Stimulated activated CD8-positive, alpha-beta memory T cell treated with anti-CD3 and anti-CD28 coated beads, Interleukin-12 subunit alpha, Interleukin-12 subunit beta, amount 100 ng/mL, for 4 hours (primary cell): ENCODE data around the gene NDUFAB1.
"Not testable (repeated sequence)": the region's sequence is repeated elsewhere in the genome, so short reads cannot be mapped to it uniquely, and the experiment has no call there.

Source experiments
- DNase-seq: peaks from one replicate; pipeline ENCODE4 v3.0.0-alpha.2; 2020; ENCODE audit warnings: low read depth

The NDUFAB1 gene

DNA sequence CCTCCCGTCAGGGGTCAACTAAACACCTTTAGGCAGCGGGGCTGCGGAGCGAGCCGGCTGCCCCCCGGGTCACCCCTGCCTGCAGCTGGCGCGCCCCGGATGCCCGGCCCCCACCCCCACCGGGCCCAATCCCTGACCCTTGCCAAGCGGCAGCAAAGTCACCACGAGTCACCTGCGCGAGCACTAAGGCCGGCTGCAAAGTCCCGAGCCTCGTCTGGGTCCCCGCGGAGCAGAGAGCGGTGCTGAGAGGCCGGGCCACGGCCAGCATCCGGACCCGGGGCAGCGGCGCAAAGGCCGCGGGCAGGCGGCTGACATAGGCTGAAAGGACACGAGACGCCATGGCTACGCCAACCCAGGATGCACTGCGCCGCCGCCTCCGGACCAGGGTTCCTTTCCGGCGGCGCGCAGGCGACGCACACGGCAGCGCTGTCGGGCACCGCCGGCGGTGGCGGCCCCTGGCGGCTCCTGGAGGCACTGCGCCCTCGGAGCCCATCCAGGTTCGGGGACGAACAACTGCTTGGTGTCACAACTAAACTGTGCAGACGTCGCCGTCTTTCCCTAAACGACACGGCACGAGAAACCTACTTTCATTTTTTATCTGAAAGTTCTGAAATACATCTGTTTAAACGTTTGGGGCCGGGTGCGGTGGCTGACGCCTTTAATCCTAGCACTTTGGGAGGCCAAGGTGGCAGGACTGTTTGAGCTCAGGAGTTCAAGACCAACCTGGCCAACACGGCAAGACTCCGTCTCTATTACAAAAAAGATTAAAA lies at the start of gene NDUFAB1:
Gene NDUFAB1, minus strand, starts transcription at position 366 of the 770 bp plus-strand sequence. Its CDS starts 26 bp downstream, at position 340.
- peak; percentile 86 for DNase-seq

DNA sequence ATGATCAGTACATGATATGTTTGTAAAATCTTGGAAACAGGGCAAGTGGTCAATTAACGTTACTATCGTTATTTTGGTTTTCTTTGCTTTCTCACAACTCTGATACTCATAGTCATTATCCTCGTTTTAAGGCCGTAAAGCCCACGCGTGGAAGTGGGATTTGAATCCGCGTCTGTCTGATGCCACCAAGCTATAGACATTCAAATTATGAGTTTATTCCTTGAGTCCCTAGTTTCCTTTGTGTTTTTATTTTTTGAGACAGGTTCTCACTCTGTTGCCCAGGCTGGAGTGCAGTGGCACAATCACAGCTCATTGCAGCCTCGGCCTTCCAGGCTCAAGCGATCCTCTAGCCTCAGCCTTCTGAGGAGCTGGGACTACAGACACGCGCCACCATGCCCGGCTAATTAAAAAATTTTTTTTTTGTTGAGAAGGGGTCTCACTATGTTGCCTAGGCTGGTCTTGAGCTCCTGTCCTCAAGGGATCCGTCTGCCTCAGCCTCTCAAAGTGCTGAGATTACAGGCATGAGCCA lies 46.2 kb upstream of the NDUFAB1 start:
- no peak for DNase-seq

DNA sequence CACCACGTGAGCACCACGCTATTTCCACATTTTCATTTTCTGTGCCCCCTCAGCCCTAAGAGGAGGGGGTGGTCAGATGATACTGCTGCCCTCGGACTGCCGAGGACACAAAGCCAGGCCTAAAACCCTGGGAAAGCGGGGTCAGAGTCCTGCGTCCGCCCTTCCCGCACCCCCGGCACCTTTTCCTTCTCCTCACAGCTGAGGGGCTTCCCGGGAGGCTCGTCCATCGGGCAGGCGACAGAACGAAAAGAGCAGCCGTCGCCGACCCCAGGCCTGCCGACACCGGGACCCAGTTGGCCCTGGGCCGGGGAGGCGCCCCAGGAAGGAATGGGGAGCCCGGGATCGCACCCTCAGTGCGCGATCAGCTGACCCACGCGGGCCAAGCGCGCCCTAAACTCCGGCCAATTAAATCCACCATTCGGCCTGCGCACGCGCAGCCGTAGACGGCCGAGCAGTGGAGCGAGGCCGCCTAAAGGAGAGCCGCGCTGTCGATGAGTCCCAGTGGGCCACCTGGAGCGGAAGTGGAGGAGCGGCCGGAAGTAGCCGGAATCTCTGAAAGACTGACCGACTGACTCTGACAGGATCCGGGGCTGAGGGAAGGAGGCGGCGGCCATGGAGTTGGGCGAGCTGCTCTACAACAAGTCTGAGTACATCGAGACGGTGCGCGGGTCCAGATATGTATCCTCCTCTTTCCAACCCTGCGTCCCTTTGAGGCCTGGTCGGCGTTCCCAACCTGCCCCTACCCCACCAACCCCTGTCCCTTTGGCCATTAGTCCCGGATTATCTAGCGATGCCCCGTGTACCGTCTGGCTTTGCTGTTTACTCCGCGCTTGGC lies 45.0 kb upstream of the NDUFAB1 start, which contains the start of the genes DCTN5 and PALB2:
Gene DCTN5, plus strand, starts transcription at position 536 of the 835 bp plus-strand sequence. Its CDS starts 77 bp downstream, at position 613.
Gene PALB2, minus strand, starts transcription at position 380 of the 835 bp plus-strand sequence. Its CDS starts 153 bp downstream, at position 227.
- peak; percentile 80 for DNase-seq

DNA sequence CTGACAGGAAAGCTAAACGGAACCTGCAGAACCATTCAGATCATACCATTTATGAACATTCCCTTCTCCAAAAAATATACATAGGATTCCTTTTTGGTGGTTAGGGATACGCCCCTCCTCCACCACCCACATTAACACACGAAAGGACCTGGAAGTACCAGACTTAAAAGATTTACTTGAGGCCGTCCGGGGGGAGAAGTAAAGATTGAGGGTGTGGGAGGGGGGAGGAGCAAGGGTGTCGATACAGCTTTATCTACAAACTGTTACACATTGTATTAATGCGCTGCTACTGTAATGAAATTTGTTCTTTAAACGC lies 44.5 kb upstream of the NDUFAB1 start:
- DNase-seq: peak; percentile 7

DNA sequence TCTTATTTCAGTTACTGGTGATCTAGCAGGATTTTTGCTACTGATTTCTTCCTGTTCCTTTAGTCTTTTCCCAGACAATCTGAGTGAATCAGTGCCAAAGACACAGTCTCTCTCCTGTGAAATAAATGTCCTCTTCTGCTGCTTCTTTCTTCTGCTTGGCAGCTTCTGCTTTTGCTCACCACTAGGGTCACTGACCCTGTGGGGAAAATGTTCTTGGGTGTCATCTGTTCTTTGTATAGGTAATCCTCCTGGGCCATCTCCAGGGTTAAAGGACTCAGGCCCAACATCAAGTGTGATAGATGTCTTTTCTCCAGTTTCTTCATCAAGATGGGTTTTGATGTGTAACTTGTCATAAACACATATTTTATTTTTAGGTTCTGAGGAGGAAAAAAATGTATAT lies 39.8 kb upstream of the NDUFAB1 start:
- DNase-seq: no peak

DNA sequence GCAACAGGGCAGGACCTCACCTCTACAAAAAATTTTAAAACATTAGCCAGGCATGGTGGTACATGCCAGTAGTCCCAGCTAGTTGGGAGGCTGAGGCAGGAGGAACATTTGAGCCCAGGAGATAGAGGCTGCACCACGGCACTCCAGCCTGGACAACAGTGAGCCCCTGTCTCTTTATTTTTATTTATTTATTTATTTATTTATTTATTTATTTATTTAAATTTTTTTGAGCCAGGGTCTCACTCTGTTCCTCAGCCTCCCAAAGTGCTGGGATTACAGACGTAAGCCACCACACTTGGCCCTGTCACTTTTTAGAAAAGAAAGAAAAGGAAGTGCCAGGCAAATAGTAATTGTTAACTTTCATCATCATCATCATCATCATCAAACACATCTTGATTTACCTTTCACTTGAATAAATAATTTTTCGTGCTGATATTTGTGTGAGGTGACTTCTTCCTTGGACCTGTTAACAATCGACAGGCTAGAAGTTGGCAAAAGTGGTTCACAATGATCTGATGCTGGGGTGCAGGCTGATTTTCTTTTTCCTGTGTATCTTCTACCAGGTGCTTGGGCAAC lies 38.4 kb upstream of the NDUFAB1 start:
- no peak for DNase-seq

DNA sequence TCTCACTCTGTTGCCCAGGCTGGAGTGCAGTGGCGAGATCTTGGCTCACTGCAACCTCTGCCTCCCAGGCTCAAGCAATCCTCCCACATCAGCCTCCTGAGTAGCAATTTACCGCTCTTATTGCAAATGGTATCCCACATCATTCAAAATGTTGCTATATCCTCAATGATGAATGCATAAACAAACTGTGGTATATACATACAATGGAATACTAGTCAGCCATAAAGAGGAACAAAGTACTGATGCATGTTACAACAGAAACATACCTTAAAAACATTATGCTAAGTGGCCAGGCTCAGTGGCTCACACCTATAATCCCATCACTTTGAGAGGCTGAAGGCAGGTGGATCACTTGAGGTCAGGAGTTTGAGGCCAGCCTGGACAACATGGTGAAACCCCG lies 35.8 kb upstream of the NDUFAB1 start:
- not testable (repeated sequence) for DNase-seq

DNA sequence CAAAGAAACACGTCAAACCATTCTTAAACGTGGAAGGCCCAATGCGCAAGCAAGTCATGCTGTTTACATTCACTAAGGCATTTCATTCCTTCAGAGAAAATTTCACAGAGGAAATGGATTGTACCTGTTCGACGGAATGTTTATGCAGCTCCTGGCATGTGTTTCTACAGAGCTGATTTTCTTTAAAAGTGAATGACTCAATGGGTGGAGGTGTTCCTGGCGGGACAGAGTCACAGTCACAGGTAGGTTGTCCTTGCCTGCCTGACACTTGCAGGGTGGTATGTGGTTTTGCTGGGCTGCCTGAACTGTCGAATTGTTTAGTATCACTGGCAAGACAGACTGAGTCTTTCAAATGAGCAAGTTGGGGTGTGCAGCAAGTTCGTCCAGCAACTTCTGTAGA lies 33.4 kb upstream of the NDUFAB1 start:
- no peak for DNase-seq

DNA sequence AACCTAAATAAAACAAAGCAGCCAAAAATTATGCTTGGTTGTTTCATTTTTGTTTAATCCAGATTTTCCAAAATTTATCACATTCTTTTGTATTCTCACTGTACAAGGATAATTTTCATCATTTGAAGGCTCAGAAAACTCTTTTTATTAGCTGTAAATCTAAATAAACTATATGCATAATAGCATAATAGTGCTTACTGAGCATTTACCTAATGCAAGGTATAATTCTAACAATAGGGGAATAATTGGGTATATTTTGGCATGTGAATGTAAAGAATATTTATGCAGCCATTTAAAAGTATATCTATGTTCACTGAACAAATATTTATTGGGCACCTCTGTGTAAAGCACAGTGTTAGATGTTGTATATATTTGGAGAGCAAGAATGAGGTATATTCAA lies 28.0 kb upstream of the NDUFAB1 start:
- no peak for DNase-seq

DNA sequence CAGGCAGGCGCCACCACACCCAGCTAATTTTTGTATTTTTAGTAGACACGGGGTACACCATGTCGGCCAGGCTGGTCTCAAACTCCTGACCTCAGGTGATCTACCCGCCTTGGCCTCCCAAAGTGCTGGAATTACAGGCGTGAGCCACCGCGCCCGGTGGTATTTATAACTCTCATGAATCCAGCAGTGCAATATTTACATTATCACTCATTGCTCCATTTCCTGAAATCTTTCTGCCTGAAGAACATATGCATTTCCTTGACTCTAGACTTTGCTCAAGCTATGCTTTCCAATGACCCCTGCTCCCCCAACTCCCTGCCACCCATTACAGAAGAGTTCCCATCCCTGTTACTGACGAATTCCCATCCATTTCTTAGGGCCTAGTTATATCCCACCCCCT lies 19.7 kb upstream of the NDUFAB1 start:
- DNase-seq: no peak

DNA sequence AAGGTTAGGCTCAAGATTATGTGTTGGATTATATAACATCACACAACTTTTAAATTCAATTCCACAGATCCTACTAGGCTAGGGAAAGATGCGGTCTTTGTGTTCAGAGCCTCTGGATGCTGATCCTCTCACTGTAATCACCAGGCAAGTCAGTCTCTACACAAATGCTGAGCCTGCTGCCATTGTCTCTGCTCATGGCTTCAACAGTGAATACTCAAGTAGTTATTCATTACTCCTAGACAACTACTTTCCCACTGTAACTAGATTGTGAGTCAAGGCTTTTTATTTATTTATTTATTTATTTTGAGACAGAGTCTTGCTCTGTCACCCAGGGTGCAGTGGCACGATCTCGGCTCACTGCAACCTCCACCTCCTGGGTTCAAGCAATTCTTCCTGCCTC lies 15.8 kb upstream of the NDUFAB1 start:
- no peak for DNase-seq

DNA sequence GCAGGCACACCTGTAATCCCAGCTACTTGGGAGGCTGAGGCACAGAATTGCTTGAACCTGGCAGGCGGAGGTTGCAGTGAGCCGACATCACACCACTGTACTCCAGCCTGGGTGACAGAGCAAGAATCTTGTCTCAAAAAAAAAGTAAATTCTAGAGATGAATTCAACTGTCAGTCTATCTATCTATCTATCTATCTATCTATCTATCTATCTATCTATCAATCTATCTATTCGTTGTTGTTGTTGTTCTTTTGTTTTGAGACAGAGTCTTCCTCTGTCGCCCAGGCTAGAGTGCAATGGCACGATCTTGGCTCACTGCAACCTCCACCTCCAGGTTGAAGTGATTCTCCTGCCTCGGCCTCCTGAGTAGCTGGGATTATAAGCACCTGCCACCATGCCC lies 14.8 kb upstream of the NDUFAB1 start:
- DNase-seq: not testable (repeated sequence)

DNA sequence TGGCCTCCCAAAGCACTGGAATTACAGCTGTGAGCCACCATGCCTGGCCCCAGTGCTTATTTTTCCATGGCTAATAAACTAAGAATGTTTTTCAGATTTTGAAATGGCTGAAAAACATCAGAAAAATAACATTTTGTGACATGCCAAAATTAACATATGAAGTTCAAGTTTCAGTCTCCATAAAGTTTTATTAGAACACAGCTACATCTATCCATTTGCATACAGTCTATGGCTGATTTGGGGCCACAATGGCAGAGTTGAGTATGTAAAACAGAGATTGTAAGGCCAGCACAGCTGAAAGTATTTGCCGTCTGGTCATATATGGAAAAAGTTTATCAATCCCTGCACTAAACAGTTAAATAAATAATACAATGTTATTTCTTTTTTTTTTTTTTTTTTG lies 13.8 kb upstream of the NDUFAB1 start:
- no peak for DNase-seq

DNA sequence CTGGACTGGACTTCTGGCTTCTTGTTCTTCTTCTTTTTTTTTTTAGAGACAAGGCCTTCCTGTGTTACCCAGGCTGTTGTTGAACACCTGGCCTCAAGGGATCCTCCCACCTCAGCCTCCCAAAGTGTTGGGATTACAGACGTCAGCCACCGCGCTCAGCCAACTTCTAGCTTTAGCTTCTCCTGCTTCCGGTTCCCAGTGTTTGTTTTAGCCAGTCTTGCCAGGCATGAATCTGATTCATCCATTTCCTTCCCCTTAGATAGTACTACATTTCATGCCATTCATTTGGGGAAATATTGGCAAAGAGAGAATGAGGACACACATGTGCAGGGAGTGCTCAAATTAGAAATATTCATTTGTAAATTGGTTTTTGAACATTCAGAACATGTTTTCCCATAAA lies 12.1 kb upstream of the NDUFAB1 start:
- DNase-seq: no peak

DNA sequence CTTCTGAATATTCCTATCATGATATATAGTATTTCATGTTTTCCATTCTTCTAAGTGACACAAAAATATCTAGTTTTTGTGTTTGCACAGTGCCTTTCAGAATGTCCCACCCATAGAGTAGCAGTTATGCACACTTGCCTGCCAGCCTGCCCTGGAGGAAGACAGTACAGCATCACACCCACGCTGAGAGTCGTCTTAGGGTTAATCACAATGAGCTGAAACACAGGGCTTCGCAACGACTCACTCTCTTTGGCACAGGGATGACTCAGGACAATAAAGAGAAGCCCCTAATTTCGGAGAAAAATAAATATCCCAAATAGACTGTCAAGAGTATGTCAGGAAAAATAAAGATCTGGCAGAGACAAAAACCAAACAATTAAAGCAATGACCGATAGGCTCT lies 11.6 kb upstream of the NDUFAB1 start:
- no peak for DNase-seq

DNA sequence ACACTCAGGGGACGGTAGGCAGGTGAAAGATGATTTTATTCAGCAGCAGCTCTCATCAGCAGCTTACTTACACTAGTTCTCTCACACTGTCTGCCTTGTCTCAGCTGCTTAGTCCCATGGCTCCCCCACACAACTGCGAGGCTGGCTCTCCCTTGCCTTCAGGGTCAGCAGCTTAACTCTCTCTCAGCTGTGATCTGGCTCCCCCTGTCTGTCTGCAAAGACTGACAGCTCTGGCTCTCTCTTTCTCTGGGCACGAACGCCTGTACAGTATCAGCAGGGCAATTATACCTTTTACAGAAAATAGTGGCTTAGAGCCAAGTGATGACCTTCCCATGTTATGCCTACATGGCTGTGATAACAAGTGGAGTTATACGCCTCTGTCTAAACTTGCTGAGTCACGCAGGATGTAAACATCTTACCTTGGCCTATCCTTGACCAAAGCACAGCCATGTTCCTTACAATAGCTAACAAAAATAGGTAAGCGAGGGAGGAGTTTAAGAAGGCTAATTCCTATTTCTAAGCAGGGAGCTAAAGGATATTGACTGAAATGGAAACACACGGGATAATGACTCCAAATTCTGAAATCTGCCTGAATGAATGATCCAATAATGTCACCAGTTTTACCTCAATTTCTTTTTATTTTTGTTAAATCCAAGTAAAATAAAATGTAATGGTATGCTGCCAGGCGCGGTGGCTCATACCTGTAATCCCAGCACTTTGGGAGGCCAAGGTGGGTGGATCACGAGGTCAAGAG lies 1.1 kb upstream of the NDUFAB1 start:
- DNase-seq: no peak

DNA sequence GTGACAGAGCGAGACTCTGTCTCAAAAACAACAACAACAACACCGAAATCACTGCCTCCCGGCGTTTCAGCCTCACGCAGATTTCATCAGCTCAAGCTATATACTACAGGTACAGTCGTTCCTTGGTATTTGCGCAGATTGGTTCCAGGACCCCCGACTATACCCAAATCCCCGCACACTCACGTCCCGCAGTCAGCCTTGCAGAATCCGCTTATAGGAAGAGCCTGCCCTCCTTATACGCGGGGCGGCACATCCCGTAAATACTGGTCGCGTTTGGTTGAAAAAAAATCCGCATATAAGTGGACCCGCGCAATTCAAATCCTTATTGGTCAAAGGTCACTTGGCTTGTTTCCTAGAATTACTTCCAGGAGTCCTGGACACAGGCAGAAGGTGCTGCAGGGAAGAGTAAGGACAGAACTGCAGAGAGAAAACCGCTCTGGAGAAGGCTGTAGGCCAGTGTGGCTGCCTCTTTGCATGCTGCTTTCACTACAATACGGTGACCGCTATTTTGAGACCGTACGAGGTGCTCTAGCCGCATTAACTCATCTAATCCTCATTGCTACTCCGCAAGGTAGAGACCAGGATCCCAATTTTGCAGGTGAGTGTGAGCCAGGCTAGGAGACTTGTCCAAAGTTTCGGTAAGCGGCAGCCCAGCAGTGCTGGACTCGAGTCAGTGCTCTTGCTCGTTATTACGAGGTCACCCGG lies 718 bp downstream of the NDUFAB1 start:
- no peak for DNase-seq

DNA sequence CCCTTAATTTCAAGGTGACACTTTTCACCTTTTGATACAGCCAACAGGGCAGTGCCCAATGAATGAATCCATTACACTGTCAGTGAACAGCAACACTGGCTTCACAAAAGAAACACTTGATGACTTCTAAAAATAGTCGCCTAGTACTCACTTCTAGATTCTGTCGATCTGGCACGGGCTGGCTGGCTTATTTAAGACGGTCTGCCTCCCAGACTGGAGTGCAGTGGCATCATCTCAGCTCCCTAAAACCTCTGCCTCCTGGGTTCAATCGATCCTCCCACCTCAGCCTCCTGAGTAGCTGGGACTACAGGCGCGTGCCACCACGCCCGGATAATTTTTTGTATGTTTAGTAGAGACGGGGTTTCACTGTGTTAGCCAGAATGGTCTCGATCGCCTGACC lies 1.9 kb downstream of the NDUFAB1 start:
- DNase-seq: no peak

DNA sequence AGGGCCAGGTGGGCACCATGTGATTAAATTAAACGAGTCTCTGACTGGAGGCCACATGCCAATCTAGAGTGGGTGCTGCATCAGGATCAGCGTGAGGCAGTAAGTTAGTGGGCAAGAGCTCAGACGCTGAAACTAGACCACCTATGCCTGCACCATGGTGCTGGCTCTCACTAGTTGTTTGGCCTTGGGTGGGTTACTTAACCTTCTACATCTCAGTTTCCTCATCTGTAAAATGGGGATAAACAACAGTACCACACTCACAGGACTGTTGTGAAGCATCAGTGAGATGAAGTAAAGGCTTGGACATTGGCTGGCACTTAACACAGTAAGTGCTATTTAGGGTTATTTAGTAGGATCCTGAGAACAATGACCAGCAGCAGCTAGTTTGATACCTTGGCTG lies 5.9 kb downstream of the NDUFAB1 start:
- DNase-seq: no peak

DNA sequence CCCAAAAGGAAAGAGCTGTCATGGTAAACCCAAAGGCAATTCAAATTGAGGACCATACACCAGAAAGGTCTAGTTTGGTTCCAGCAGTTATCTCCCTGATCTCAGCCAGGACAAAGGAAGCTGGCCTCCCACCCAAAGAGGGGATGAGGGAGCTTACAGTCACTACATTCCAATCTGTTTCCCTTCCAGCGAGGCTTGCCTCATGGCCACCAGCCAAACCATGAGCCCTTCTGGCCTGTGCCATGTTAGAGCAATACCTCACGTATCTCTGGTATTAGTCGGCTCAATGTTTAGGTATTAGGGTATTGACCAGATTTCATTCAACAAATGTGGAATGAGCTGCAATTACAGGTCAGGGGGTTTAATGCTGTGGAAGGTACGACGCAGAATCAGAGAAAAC lies 8.4 kb downstream of the NDUFAB1 start:
- no peak for DNase-seq
